DMS 273 treated with DMSO at 0.1 percent for 48 hours (cell line): ENCODE data around the gene LBHD2.
A peak's percentile ranks its signal among the peaks of the same experiment; 100 is the strongest.
"Not testable (repeated sequence)": the region's sequence is repeated elsewhere in the genome, so short reads cannot be mapped to it uniquely, and the experiment has no call there.

Experiments used
- DNase-seq: peaks from one replicate; lab custom pipeline; 2025; lab: John Stamatoyannopoulos, UW

Gene LBHD2

DNA sequence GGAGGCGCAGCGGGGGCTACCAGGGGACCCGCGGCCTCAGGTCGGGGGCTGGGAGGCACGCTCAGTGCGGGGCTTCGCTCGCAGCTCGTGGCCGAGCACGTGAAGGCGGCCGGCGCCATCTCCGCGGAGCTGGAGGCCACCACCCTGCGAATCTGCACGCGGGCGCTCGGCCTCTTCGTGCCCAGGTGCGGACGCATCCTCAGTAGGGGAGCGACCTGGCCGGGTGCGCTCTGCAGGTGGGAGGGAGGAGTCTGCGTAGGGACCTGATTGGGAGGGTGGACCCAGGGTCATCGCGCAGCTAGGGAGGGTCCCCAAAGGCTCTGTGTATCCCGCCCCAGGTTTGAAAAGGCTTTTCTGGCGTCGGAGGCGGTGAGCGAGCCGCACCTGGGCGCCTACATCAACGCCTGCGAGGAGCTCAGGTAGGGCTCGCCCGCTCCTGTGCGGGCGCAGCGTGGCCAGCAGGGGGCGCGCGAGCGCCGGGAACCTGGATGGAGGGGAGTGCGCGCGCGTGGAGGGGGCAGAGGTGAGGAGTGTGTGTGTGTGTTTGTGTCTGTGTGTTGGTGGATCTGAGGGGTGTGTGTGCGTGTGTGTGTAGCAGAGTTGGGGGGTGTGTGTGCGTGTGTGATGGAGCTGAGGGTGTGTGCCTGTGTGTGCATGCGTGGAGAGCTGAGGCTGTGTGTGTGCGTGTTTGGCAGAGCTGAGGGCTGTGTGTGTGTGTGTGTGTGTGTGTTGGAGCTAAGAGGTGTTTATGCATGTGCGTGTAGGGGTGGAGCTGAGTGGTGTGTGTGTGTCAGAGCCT, 20.8 kb downstream of the LBHD2 start:
- no peak for DNase-seq

DNA sequence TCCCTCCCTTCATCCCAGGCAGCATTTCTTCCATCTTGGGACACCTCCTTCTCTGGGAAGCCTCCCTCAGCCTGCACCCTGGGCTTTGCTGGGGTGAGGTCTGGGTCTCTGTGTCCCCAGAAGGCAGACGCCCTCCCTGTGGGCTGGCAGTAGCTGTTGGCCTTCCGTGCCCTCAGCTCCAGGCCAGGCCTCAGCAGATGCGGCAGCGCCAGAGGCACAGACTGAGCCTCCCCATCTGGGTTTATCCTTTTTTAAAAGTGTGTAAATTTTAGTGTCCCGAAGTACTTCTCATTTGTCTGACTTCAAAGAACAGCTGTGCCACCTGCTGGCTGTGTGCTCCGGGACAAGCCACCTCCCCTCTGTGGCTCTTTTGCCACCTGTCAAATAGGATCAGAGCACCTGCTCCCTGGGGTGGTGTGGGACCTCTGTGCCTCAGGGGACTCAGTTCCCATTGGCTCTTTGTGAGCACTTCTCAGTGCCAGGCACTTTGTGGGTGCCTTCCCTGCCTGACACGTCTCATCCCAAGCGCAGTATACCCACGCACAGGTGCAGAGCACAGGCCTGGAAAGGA, 21.7 kb downstream of the LBHD2 start:
- DNase-seq: peak; percentile 15

DNA sequence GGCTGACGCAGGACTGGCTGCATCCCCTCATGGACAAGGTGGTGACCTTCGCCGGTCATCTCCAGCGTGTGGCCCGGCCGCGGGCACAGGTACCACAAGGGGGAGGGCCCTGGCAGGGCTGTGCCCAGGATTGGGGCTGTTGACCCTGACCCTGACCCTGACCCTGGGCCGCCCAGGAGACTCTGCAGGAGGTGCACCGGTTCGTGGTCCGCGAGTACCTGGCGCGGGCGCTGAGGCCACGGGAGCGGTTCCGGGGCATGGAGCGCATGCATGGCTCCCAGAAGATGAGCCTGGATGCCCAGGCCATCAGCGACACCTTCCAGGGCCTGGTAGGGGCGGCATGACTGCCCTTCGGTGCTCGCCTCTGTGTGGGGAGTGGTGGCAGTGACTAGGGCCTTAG, 23.4 kb downstream of the LBHD2 start:
- no peak for DNase-seq

DNA sequence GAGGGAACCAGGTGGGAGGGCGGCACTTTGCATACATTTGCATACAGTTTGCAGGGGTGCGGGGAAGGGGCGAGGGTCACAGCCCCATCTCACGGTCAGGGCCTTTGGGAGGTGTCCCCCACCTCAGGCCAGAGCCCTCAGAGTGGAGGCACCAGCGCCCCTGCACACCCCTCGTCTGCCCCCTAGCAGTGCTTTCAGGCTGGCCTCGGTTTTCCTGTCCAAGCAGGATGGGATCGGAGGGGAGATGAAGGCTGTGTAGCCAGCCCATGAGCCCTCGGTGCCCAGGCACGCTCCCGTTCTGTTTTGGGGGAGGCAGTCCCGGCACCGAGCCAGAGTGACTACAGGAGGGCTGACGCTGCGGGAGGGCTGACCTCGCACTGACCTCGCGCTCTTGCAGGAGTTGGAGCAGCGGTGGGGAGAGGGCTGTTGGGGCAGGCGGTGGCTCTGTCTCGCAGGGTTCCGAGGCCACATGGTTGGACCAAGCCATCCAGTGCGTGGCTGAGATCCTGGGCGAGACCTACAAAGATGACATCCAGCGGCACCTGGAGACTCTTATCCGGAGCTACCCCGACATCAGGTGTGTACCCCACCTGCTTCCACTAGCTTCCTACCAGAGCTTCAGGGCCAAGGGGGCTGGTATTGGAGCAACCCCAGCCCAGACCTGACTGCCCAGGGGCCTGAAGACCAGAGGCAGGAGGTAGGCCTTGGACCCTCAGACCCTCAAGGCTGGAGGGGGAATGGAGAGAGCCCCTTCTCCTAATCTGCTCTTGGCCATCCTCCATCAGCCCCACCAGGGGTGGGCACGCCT, 24.1 kb downstream of the LBHD2 start:
- no peak for DNase-seq

DNA sequence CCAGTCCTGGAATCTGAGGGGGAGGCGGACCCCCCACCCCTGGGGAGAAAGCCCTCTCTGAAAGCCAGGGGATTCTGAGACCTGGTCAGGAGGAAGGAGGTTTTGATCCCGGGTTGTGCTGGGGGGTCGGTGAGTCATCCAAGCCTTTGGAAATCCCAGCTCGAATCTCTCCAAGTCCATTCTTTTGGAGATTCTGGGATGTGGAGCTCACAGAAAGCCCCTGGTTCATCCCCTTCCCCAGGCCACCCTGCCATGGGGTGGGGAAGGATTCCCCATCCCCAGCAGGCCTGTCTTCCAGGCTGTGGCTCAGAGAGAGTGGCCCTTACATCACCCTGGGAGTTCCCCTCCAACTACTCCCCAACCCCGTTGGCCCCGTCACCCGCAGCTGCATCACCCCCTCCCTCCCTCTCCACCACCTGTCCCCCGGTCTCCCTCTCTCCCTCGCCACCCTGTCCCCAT, 24.8 kb downstream of the LBHD2 start:
- DNase-seq: no peak

DNA sequence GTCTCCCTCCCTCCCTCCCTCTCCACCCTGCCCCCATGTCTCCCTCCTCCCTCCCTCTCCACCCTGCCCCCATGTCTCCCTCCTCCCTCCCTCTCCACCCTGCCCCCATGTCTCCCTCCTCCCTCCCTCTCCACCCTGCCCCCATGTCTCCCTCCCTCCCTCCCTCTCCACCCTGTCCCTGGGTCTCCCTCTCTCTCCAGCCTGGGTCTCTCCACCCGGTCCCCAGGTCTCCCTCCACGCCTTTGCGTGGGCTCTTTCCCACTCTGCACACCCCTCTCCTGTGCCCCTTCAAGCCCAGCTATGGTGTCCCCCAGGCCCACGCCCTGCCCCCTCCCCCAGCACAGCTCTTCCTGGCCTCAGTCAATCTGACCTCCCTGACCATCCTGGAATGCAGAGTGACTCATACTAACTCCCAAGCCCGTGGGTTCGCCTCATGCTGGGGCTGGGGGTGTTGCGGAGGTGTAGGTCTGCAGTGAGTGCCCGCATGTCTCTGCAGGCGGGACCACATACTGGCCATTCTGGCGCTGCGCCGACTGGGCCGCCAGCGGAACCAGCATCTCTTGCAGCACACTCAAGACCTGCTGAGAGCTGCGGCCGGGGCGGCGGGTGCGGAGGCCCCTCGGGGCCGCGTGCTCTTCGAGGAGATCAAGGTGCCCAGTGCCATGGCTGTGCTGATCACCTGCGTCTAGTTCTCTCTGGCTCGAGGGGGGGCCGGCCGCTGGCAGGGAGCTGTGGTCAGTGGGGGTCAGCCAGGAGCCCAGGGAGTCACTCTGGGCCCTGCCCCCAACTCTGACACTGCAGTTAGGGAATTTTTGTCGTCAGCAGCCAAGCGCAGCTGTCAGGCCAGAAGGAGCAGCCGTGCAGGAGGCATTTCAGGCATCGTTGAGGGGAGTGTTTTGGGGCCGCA, 25.8 kb downstream of the LBHD2 start:
- peak; percentile 26 for DNase-seq

DNA sequence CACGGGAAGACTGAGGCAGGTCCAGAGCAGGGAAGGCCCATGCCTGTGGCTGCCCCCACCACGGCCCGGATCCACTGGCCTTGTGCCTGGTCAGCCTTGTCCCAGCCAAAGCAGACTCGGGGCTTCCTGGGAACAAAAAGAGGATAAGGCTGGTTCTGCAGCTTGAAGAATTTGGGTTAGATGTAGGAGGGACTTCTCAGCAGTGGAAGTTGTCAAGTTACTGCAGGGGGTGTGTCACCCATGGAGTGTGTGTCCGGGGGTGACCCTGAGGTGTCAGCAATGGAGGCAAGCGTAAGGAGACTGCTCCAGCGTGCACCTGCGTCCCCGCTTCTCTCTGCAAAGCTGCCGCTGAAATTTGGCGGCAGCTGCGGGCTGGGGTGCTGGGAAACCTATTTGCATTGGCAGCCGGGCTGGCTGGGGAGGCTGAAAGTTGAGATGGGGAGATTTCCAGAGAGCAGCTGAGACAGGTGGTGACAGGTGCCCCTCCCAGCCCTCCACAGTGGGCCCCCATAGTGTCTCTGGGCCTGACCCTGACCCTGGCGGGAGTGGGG, 26.7 kb downstream of the LBHD2 start:
- DNase-seq: peak; percentile 19

DNA sequence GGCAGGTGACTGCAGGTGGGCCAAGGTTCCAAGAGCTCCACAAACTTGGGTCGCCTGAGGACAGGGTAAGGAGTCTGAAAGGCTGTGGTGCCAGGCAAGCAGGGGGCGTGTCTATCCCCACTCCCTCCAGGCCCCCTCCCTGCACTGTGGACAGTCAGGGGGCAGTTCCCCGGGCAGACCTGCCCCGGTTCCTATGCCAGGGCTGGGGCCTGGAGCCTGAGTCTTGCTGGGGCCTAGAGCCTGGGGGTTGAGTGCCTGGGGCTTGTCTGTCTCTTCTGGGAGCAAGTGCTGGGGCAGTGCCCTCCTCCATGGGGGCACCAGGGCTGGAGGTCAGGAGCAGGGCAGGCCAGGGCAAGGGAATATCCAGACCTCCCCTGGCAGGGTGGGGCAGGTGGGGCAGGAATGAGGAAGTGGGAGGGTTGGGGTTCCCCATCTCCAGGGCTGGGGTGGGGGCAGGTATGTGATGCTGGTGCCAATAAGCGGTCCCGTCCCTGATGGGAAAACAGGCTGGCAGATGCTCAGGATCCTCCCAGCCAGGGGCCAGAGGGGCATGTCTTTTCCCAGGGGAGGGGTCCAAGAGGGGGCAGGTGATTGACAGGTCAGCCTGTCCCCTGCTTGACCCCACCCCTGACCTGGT, 27.3 kb downstream of the LBHD2 start:
- DNase-seq: no peak

DNA sequence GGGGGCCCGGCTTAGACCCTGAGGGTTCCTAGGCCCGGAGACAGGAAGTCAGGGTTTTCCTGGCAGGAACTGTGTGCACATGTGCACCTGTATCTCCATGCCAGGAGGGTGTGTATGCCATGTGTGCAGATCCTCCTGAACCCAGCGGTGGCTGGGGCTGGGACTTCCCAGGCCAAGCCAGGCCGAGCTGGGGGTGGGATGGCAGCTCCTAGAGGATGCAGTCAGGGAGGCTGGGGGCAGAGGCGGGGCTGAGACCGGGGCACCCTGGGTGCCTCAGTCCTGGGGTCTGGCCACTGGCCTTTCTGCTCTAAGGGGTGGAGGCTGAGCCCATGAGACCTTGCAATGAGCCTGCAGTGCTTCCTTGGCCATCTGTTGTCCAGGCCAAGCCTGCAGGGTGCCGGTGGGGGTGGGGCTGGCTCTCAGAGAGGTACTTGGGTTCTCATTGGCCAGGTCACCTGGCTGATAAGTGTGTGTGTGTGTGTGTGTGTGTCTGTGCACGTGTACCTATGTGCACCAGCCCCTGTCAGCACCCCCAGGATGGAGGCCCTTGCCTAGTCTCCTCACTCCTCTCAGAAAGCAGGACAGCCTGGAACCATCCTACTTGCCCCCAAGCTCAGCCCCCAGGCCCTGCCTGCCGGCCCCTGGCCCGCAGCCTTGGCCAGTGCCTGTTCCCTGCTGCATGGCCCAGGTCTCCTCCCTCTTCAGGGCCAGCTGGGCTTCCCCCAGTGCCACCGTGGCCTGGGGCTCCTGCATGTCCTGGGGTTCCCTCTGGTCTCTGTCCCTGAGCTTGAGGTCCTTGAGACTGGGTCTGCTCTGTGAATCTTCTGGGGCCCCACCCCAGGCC, 28.6 kb downstream of the LBHD2 start:
- no peak for DNase-seq

DNA sequence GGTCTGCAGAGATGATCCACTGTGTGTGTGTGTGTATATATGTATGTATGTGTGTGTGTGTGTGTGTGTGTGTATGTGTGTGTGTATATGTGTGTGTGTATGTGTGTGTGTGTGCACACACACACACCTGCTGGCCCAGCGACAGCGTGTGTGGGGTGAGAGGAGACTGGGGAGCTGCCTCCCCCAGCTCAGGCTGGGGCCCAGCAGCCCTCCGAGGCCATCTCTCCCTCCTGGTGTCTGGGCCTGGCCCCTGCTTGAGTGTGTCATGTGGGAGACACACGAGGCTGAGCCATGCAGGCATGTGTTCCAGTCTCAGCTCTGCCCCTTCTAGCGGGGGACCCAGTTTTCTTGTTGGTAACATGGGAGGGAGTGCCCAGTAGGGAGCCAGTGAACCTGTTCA, 29.3 kb downstream of the LBHD2 start:
- no peak for DNase-seq

DNA sequence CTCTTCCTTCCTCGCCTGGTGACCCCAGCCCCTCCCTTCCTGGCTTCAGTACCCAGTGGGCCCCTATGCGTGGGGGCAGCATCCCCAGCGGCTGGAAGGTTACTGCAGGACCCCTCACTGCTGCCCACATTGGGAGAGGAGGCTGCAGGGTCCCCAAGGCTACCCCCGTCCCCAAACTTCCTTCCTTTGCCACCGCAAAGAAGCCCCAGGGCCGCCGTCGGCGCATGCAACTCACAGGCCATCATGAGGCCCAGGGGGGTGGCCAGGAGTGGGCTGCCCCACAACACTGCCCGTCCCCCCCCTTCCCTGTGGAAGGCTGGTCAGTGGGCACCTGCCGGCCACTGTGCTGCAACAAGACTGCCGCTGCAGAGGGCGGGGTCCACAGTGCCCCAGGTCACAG, 29.8 kb downstream of the LBHD2 start:
- DNase-seq: no peak

DNA sequence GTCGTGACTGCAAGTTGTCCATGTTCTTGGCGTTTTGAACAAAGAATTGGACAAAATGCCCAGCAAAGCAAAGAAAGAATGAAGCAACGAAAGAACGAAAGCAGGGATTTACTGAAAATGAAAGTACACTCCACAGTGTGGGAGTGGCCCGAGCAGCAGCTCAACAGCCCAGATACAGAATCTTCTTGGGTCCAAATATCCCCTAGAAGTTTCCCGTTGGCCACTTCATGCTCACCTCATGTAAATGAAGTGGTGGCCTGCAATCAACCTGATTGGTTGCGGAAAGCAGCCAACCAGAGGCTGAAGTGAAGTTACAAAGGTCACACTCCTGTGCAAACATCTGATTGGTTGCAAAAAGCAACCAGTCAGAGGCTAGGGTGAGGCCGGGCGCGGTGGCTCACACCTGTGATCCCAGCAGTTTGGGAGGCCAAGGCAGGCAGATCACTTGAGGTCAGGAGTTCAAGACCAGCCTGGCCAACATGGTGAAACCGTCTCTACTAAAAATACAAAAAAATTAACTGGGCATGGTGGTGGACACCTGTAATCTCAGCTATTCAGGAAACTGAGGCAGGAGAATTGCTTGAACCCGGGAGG, 31.2 kb downstream of the LBHD2 start:
- not testable (repeated sequence) for DNase-seq

DNA sequence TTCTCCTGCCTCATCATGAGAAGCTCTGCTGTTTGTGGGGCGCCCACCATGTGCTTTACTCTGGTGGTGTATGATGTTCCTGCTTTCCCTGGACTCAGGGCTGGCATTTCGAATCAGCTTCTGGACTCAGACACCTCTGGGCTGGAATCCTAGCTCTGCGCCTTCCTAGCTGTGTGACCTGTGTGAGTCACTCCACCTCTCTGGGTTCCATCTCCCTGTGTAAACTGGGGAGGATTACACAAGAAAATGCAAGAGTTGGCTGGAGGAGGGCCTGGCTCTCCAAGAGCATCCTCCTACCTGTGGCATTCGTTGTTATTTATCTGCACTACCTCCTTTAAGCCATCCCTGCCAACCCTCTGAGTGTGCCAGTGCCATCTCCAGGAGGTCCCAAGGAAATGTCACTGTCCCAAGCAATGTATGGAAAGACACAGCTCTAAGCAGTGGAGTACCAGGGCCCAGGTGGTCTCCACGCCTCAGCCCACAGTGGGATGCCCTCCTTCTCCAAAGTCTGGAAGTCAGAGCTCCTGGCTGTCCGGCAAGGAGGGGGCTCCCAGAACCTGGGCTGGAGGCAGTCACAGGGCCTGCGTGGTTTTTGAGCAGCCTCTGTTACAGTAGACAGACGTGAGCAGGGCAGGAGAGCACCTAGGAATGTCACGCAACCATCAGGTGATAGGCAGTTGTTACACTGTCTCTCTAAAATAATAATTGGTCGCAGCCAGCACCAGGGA, 32.0 kb downstream of the LBHD2 start:
- DNase-seq: no peak

DNA sequence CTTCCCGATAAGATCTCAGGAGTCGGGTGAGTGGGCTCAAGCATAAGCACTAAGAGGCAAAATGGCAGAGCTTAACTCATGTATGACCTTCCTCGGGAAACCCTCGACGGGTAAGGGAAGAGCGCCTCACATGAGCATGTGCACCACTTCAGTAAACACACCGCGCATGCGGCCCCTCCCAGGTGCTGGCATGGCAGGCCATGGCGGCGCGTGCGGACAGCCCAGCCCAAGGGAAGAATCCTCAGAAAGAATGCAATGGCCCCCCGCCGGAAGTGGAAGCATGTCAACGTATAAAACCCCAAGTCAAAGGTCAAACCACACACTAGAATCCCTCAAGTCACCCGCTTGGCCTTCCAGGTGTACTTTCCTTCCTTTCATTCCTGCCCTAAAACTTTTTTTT, 32.6 kb downstream of the LBHD2 start:
- no peak for DNase-seq

DNA sequence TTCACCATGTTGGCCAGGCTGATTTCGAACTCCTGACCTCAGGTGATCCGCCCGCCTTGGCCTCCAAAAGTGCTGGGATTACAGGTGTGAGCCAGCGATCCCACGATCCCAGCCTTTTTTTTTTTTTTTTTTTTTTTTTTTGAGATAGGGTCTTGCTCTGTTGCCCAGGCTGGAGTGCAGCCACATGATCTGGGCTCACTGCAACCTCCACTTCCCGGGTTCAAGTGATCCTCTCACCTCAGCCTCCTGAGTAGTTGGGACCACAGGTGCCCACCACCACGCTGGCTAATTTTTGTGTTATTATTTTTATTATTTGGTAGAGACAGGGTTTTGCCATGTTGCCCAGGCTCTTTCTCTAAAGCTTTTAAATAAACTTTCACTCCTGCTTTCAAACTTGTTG, 33.5 kb downstream of the LBHD2 start:
- not testable (repeated sequence) for DNase-seq

DNA sequence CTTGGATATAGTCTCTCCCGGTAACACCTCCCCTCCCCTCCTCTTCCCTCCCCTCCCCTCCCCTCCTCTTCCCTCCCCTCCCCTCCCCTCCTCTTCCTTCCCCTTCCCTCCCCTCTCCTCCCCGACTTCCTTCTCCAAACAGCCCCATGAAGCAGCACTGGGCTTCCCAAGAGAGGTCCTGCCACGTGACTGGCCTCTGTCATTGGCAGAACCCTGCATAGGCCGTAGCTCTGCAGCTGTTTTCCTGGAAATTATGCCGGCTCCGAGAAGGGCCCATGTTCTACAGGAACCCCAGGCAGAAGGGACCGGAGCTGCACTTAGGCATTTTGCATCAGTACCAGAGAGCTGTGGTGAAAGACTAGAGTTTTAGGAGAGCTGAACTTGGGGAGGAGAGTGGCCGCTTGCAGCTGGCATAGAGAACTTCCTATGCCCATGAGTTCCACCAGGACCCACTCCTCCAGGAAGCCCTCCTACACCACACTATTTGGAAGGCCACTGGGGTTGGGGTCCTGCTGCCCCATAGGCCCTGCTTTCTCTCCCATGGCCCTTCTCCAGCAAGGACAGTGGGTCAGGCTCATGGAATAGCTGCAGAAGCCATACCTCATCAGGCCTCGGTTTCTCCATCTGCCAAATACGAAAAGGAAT, 34.1 kb downstream of the LBHD2 start:
- no peak for DNase-seq

DNA sequence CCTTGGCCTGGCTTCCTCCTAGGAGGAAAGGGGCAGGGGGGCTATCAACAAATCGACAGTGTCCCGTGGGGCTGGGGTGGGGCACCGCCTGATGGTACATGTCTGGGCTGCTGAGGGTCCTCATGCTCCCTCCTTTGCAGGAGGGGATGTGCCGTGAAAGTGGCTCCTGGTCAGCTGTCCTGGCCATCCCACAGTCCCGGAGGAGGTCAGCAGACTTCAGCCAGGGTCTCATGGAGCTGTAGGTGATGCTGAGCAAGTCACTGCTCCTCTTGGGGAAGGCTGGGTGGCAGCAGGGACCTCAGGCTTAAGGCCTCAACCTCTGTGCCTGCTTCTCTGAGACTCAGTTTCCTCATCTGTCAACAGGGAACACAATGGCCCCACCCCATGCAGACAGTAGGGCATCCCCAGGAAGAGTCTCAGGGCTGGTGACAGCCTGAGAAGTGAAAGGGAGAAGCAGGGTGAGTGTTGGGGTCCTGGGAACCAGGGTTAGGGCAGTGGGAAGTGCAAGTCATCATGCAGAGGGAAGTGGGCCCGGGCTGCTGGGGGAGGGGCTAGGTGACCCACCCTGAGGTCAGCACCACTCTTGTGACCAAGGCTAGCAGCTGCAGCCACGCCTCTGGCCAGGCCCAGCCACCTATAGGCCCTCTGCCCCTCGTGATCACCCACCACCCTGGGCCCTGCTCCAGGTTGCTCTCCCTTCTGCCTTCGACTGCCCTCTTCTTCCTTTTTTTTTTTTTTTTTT, 34.8 kb downstream of the LBHD2 start:
- no peak for DNase-seq

DNA sequence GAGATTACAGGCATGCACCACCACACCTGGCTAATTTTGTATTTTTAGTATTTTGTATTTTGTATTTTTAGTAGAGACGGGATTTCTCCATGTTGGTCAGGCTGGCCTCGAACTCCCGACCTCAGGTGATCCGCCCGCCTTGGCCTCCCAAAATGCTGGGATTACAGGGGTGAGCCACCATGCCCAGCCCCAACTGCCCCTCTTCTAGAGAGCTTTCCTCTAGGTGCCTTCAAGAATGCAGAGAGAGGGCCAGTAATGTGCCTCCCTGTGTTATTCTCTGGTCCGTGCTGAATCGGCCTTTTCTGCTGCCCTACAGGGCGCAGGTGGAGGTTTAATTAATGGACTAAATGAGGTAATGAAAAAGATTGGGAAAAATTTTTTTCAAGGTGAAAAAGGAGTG, 35.5 kb downstream of the LBHD2 start:
- not testable (repeated sequence) for DNase-seq
